ENCODE measurements around the gene TEX19. TPM values are rescaled to one million over a fixed set of nuclear protein-coding genes. Genes with fewer than 3 reads are reported as not detected.
"Not testable (repeated sequence)": the region's sequence is repeated elsewhere in the genome, so short reads cannot be mapped to it uniquely, and the experiment has no call there.

Gene TEX19
- total and polyA plus RNA-seq, 9 donors = 0.07 to 0.17 (median 0.09) TPM; not detected in 1

- DNase-seq = peak; percentile 65
- Histone ChIP-seq H3K36me3 (ENCODE audit: control insufficient read depth, insufficient read depth, low read length) (no peaks in the 10 kb centered on the region), H3K27me3 (ENCODE audit: control insufficient read depth, insufficient read depth, low read length) (peaks cover 9% of the 10 kb centered on the region), H3K4me3 (ENCODE audit: low read length) (peak overlapping the region; percentile 9), H3K9me3 (replicated peaks; ENCODE audit: control insufficient read depth, low read depth, low read length) (no peaks in the 10 kb centered on the region), H3K27ac (ENCODE audit: low read length) (peak overlapping the region; percentile 72), H3K4me1 (ENCODE audit: control insufficient read depth, insufficient read depth, low read length) (peaks cover 42% of the 10 kb centered on the region)
- WGBS (ENCODE audit: insufficient coverage) = 89% methylated on average over 3 of the region's 10 CpGs
Observed at GRCh38 chr17:82339634-82340580, 19.1 kb upstream of the TEX19 start.

GRCh38 chr17:82342361-82343079 is 16.5 kb upstream of the TEX19 start:
- Histone ChIP-seq H3K27me3 (ENCODE audit: control insufficient read depth, insufficient read depth, low read length) (peaks cover 5% of the 10 kb centered on the region), H3K4me1 (ENCODE audit: control insufficient read depth, insufficient read depth, low read length) (peaks cover 25% of the 10 kb centered on the region), H3K36me3 (ENCODE audit: control insufficient read depth, insufficient read depth, low read length) (no peaks in the 10 kb centered on the region), H3K27ac (ENCODE audit: low read length) (no peak overlapping the region), H3K9me3 (replicated peaks; ENCODE audit: control insufficient read depth, low read depth, low read length) (no peaks in the 10 kb centered on the region), H3K4me3 (ENCODE audit: low read length) (no peak overlapping the region)
- WGBS (ENCODE audit: insufficient coverage) = 70% methylated on average over 12 of the region's 28 CpGs
- no peak for DNase-seq

GRCh38 chr17:82343560-82343959 is 15.5 kb upstream of the TEX19 start:
- Histone ChIP-seq H3K9me3 (replicated peaks; ENCODE audit: control insufficient read depth, low read depth, low read length) (no peaks in the 10 kb centered on the region), H3K4me1 (ENCODE audit: control insufficient read depth, insufficient read depth, low read length) (peaks cover 18% of the 10 kb centered on the region), H3K27ac (ENCODE audit: low read length) (no peak overlapping the region), H3K36me3 (ENCODE audit: control insufficient read depth, insufficient read depth, low read length) (no peaks in the 10 kb centered on the region), H3K4me3 (ENCODE audit: low read length) (no peak overlapping the region), H3K27me3 (ENCODE audit: control insufficient read depth, insufficient read depth, low read length) (peaks cover 7% of the 10 kb centered on the region)
- 92% methylated on average over 5 of the region's 5 CpGs for WGBS (ENCODE audit: insufficient coverage)
- DNase-seq = no peak

- Histone ChIP-seq H3K4me3 (ENCODE audit: low read length) (no peak overlapping the region), H3K27me3 (ENCODE audit: control insufficient read depth, insufficient read depth, low read length) (peaks cover 8% of the 10 kb centered on the region), H3K9me3 (replicated peaks; ENCODE audit: control insufficient read depth, low read depth, low read length) (no peaks in the 10 kb centered on the region), H3K4me1 (ENCODE audit: control insufficient read depth, insufficient read depth, low read length) (peaks cover 18% of the 10 kb centered on the region), H3K27ac (ENCODE audit: low read length) (no peak overlapping the region), H3K36me3 (ENCODE audit: control insufficient read depth, insufficient read depth, low read length) (no peaks in the 10 kb centered on the region)
- WGBS (ENCODE audit: insufficient coverage) = 89% methylated on average over 24 of the region's 24 CpGs
- DNase-seq = no peak
Observed at GRCh38 chr17:82344175-82344907, 14.7 kb upstream of the TEX19 start.

GRCh38 chr17:82345151-82345976 is 13.7 kb upstream of the TEX19 start:
- Histone ChIP-seq H3K9me3 (replicated peaks; ENCODE audit: control insufficient read depth, low read depth, low read length) (no peaks in the 10 kb centered on the region), H3K4me3 (ENCODE audit: low read length) (no peak overlapping the region), H3K4me1 (ENCODE audit: control insufficient read depth, insufficient read depth, low read length) (peaks cover 19% of the 10 kb centered on the region), H3K27me3 (ENCODE audit: control insufficient read depth, insufficient read depth, low read length) (peaks cover 8% of the 10 kb centered on the region), H3K36me3 (ENCODE audit: control insufficient read depth, insufficient read depth, low read length) (no peaks in the 10 kb centered on the region), H3K27ac (ENCODE audit: low read length) (no peak overlapping the region)
- WGBS (ENCODE audit: insufficient coverage) = 75% methylated on average over 37 of the region's 42 CpGs
- no peak for DNase-seq

- WGBS (ENCODE audit: insufficient coverage) = 67% methylated on average over 23 of the region's 28 CpGs
- DNase-seq = no peak
- peaks cover 21% of the 10 kb centered on the region for H3K4me1 ChIP-seq (ENCODE audit: control insufficient read depth, insufficient read depth, low read length)
- H3K27me3 ChIP-seq (ENCODE audit: control insufficient read depth, insufficient read depth, low read length) = peaks cover 8% of the 10 kb centered on the region
- H3K9me3 ChIP-seq (replicated peaks; ENCODE audit: control insufficient read depth, low read depth, low read length) = no peaks in the 10 kb centered on the region
- H3K4me3 ChIP-seq (ENCODE audit: low read length) = no peak overlapping the region
- no peak overlapping the region for H3K27ac ChIP-seq (ENCODE audit: low read length)
- no peaks in the 10 kb centered on the region for H3K36me3 ChIP-seq (ENCODE audit: control insufficient read depth, insufficient read depth, low read length)
Observed at GRCh38 chr17:82346342-82347300, 12.4 kb upstream of the TEX19 start.

GRCh38 chr17:82347994-82348393 is 11.1 kb upstream of the TEX19 start:
- H3K4me1 ChIP-seq (ENCODE audit: control insufficient read depth, insufficient read depth, low read length) = peaks cover 29% of the 10 kb centered on the region
- WGBS (ENCODE audit: insufficient coverage) = 80% methylated on average over 9 of the region's 11 CpGs
- H3K9me3 ChIP-seq (replicated peaks; ENCODE audit: control insufficient read depth, low read depth, low read length); H3K4me3 ChIP-seq (ENCODE audit: low read length); DNase-seq; H3K27me3 ChIP-seq (ENCODE audit: control insufficient read depth, insufficient read depth, low read length); H3K36me3 ChIP-seq (ENCODE audit: control insufficient read depth, insufficient read depth, low read length); H3K27ac ChIP-seq (ENCODE audit: low read length): not testable (repeated sequence)

GRCh38 chr17:82348434-82348833 is 10.6 kb upstream of the TEX19 start:
- Histone ChIP-seq H3K9me3 (replicated peaks; ENCODE audit: control insufficient read depth, low read depth, low read length) (no peaks in the 10 kb centered on the region), H3K4me3 (ENCODE audit: low read length) (no peak overlapping the region), H3K27ac (ENCODE audit: low read length) (no peak overlapping the region), H3K27me3 (ENCODE audit: control insufficient read depth, insufficient read depth, low read length) (peaks cover 7% of the 10 kb centered on the region), H3K36me3 (ENCODE audit: control insufficient read depth, insufficient read depth, low read length) (no peaks in the 10 kb centered on the region), H3K4me1 (ENCODE audit: control insufficient read depth, insufficient read depth, low read length) (peaks cover 32% of the 10 kb centered on the region)
- DNase-seq = no peak
- WGBS (ENCODE audit: insufficient coverage) = 38% methylated on average over 6 of the region's 9 CpGs

GRCh38 chr17:82348866-82349265 is 10.2 kb upstream of the TEX19 start:
- peak; percentile 65 for DNase-seq
- 64% methylated on average over 4 of the region's 11 CpGs for WGBS (ENCODE audit: insufficient coverage)

More at GRCh38 chr17:82348866-82349265, 10.2 kb upstream of the TEX19 start:
- Histone ChIP-seq H3K9me3 (replicated peaks; ENCODE audit: control insufficient read depth, low read depth, low read length) (no peaks in the 10 kb centered on the region), H3K36me3 (ENCODE audit: control insufficient read depth, insufficient read depth, low read length) (no peaks in the 10 kb centered on the region), H3K27ac (ENCODE audit: low read length) (no peak overlapping the region), H3K4me3 (ENCODE audit: low read length) (no peak overlapping the region), H3K4me1 (ENCODE audit: control insufficient read depth, insufficient read depth, low read length) (peaks cover 36% of the 10 kb centered on the region), H3K27me3 (ENCODE audit: control insufficient read depth, insufficient read depth, low read length) (peaks cover 7% of the 10 kb centered on the region)

All from muscle of leg (tissue), 11 donors.